Measurements from ENCODE around the gene ST6GAL1.

Gene ST6GAL1

GRCh38 chr3:187073581-187074098 is 143.3 kb downstream of the ST6GAL1 start:
- DNase-seq (ENCODE audit: low read depth in 1 of 2, low spot score in 1 of 2), result no peak

DNA sequence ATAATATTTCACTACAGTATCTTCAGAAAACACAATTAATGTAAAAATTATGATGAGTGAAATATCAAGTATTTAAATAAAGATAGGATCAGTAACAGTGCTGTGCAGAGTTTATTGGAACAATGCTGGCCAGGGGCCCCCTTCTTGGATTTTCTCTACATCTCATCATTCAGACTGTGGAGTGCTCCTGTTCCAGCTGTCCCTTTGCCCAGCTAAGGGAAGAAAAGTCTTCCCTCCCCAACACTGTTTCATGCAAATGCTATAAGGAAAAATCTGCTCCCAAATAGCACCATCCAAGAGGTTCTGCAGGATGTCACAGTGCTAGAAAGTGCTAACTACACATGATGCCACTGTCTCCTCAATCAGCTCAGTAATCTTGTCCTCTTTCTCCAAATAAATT is 144.5 kb downstream of the ST6GAL1 start:
- no peak for DNase-seq (ENCODE audit: low read depth in 1 of 2, low spot score in 1 of 2)

GRCh38 chr3:187076297-187076696 is 146.0 kb downstream of the ST6GAL1 start:
- no peak for DNase-seq (ENCODE audit: low read depth in 1 of 2, low spot score in 1 of 2)

DNA sequence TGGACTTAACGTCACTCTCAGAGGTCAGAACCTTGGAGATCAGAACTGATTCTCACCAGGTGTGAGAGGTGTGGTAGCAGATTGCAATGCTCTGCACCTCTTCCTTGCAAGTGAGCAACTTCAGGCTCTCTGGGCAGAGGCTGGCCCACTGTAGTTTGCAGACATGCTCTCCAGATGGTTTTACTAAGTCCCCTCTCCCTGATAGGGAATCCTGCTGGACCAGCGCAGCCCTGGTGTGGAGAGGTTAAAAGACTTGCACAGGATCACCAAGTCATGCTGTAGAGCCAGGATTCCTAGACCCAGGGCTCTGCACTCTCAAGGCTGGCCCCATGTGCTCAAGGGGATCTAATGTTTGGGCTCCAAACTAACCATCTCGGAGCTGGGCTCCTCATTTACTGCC is 146.8 kb downstream of the ST6GAL1 start:
- DNase-seq (ENCODE audit: low read depth in 1 of 2, low spot score in 1 of 2), result no peak

DNA sequence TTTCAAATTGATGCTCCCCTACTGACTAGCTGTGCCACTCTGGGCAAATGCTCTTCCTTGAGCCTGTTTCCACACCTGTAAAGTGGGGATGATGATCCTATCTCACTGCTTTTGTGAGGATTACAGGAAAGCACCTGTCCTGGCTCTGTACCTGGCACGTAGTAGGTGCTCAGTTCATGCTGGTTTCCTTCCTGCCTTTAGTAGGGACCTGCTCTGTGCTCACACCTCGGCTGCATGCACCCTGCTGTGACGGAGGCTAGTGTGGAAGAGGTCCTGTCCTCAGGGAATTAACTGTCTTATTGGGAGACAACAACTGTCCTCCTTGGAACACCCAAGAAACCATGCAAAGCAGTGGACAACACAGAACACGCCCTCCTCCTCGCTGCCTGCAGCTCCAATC is 147.2 kb downstream of the ST6GAL1 start:
- DNase-seq (ENCODE audit: low read depth in 1 of 2, low spot score in 1 of 2), result no peak

GRCh38 chr3:187079090-187080022 is 149.0 kb downstream of the ST6GAL1 start:
- no peak for DNase-seq (ENCODE audit: low read depth in 1 of 2, low spot score in 1 of 2)

GRCh38 chr3:187080799-187081450 is 150.6 kb downstream of the ST6GAL1 start:
- no peak for DNase-seq (ENCODE audit: low read depth in 1 of 2, low spot score in 1 of 2)

DNA sequence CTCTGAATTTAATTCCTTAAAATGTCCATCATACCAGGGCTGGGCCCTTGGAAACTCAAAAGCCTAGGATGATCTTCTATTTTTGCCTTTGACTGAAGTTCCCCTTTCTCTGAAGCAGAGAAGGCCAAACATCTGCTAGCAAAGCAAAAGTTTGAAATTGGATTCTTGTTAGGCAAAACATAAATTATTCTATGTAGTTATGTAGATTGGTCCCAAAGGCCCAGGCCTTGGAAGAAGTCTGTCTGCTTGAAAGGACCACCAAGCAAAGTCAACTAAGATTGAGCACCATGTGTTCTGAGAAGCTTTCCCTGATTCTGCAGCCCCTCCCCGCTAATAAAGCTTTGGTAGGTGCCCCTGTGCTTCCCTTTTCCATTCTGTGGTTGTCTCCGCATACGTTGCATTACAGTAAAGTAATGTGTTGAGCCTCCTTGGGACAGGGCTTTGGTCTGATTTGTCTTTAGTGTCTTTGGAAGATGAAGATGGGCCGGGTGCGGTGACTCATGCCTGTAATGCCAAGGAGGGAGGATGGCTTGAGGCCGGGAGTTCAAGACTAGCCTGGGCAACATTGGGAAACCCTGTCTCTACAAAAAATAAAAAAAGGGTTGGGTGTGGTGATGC is 152.5 kb downstream of the ST6GAL1 start:
- DNase-seq (ENCODE audit: low read depth in 1 of 2, low spot score in 1 of 2), result no peak

GRCh38 chr3:187084126-187084525 is 153.8 kb downstream of the ST6GAL1 start:
- DNase-seq (ENCODE audit: low read depth in 1 of 2, low spot score in 1 of 2), result no peak

GRCh38 chr3:187084580-187084979 is 154.3 kb downstream of the ST6GAL1 start:
- DNase-seq (ENCODE audit: low read depth in 1 of 2, low spot score in 1 of 2), result no peak

GRCh38 chr3:187085021-187085666 is 154.8 kb downstream of the ST6GAL1 start:
- no peak for DNase-seq (ENCODE audit: low read depth in 1 of 2, low spot score in 1 of 2)

DNA sequence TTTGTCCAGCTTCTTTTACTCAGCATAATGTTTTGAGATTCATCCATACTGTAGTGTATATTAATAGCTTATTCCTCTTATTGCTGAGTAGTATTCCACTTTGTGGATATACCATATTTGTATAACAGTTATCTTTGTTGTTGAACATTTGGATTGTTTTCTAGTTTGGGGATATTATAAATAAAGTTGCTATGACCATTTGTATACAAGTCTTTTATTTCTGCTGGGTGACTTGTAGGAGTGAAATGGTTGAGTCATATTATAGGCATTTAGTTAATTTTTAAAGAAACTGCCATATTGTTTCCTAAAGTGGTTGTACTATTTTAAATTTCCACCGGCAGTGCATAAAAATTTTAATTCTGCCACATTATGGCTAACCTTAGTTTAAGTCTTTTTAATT is 155.6 kb downstream of the ST6GAL1 start:
- DNase-seq (ENCODE audit: low read depth in 1 of 2, low spot score in 1 of 2), result no peak

DNA sequence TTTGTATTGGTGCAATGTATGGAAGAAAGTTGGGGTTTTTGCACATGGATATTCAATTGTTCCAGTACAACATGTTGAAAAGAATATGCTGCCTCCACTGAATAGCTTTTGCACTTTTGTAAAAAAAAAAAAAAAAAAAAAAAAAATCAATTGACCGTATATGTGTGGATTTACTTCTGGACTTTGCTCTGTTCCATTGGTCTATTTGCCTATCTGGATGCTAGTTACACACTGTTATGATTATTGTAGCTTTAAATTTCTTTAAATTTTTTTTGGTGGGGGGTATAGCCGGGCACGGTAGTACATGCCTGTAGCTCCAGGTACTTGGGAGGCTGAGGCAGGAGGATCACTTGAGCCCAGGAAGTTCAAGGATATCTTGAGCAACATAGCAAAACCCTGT is 156.5 kb downstream of the ST6GAL1 start:
- no peak for DNase-seq (ENCODE audit: low read depth in 1 of 2, low spot score in 1 of 2)

DNA sequence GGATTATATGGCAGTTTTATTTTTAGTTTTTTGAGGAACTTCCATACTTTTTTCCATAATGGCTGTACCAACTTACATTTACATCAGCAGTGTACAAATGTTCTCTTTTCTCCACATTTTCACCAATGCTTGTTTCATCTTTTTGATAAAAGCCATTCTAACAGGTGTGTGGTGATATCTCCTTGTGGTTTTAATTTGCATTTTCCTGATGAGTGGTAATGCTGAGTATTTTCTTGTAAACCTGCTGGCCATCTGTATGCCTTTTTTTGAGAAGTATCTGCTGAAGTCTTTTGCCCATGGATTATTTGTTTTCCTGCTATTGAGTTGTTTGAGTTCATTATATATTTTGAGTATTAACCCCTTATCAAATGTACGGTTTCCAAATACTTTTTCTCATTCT is 158.4 kb downstream of the ST6GAL1 start:
- no peak for DNase-seq (ENCODE audit: low read depth in 1 of 2, low spot score in 1 of 2)

- no peak for DNase-seq (ENCODE audit: low read depth in 1 of 2, low spot score in 1 of 2)
These were observed 163.0 kb downstream of the ST6GAL1 start for GRCh38 chr3:187093320-187093719.

- DNase-seq (ENCODE audit: low read depth in 1 of 2, low spot score in 1 of 2), result no peak
These were observed 168.7 kb downstream of the ST6GAL1 start for GRCh38 chr3:187098923-187099512.

- DNase-seq (ENCODE audit: low read depth in 1 of 2, low spot score in 1 of 2), result no peak
These were observed 171.1 kb downstream of the ST6GAL1 start for GRCh38 chr3:187101184-187102072.

DNA sequence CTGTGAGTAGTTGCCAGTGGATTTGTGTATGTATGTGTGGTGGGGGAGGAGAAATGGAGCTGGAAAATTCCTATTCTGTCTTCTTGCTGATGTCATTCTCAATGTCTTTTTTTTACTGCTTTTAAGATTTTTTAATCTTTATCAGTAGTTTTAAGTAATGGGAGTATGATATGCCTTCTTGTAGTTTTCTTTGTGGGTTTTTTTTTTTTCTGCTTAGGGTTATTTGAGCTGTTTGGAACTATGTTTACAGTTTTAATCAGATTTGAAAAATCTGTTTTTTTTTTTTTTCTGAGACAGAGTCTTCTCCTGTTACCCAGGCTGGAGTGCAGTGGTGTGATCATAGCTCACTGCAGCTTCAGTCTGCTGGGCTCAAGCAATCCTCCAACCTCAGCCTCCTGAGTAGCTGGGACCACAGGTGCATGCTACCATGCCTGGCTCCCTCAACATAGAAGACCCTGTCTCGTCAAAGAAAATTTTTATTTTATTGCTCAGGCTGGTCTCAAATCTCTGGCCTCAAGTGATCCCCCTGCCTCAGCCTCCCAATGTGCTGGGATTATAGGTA is 171.8 kb downstream of the ST6GAL1 start:
- no peak for DNase-seq (ENCODE audit: low read depth in 1 of 2, low spot score in 1 of 2)

- no peak for DNase-seq (ENCODE audit: low read depth in 1 of 2, low spot score in 1 of 2)
These were observed 172.9 kb downstream of the ST6GAL1 start for GRCh38 chr3:187103251-187103650.

- no peak for DNase-seq (ENCODE audit: low read depth in 1 of 2, low spot score in 1 of 2)
These were observed 174.0 kb downstream of the ST6GAL1 start for GRCh38 chr3:187104342-187104741.

Data from activated T-helper 1 cell treated with anti-CD3 and anti-CD28 coated beads, Interleukin-2, amount 50 U/mL, for 16 hours (primary cell).